PFSK-1 (cell line): ENCODE measurements around the gene CRTAC1.

Experiments
- FOXP2 ChIP-seq: optimal IDR thresholded peaks from 2 replicates; pipeline ENCODE3; 2011; ENCODE audit warnings: borderline replicate concordance, control low read depth, inconsistent platforms; ENCODE audit not compliant: insufficient read depth; ENCODE audit errors: extremely low read length, extremely low read depth
- POLR2AphosphoS5 ChIP-seq: IDR thresholded peaks from 2 replicates; pipeline ENCODE4 v1.6.1; 2012; ENCODE audit warnings: low read depth, mild to moderate bottlenecking, control low read depth, low read length, moderate library complexity
- REST ChIP-seq, 2 experiments: IDR thresholded peaks; 2 replicates each; pipeline versions ENCODE4 v1.6.1 to v1.8.0; 2011 to 2012; ENCODE audit warnings: low read depth in 2 of 2, low read length in 2 of 2, control low read depth in 1 of 2, inconsistent platforms in 1 of 2, mild to moderate bottlenecking in 1 of 2, moderate library complexity in 1 of 2; ENCODE audit not compliant: insufficient read depth in 1 of 2
- SIN3A ChIP-seq: IDR thresholded peaks from 2 replicates; pipeline ENCODE4 v1.6.1; 2012; ENCODE audit warnings: mild to moderate bottlenecking, low read length, moderate library complexity, borderline replicate concordance; ENCODE audit not compliant: insufficient read depth
- TAF1 ChIP-seq: IDR thresholded peaks from 2 replicates; pipeline ENCODE4 v1.6.1; 2012; ENCODE audit warnings: low read length, control low read depth, borderline replicate concordance; ENCODE audit not compliant: insufficient read depth

Gene CRTAC1

GRCh38 chr10:97866524-97867219 is 163.7 kb downstream of the CRTAC1 start:
- TF ChIP-seq TAF1 (no peak), REST (IDR thresholded peaks at IDR 0.05; ENCODE audit: insufficient read depth in 1 of 2, low read depth in 2 of 2, low read length in 2 of 2) (no peak), FOXP2 (no peak), SIN3A (no peak)

- no peak for TF ChIP-seq REST (IDR thresholded peaks at IDR 0.05; ENCODE audit: insufficient read depth in 1 of 2, low read depth in 2 of 2, low read length in 2 of 2)
Measured at GRCh38 chr10:97865488-97865887, 164.9 kb downstream of the CRTAC1 start.

GRCh38 chr10:97863808-97864207 is 166.6 kb downstream of the CRTAC1 start:
- TF ChIP-seq SIN3A (no peak), REST (IDR thresholded peaks at IDR 0.05; ENCODE audit: insufficient read depth in 1 of 2, low read depth in 2 of 2, low read length in 2 of 2) (no peak), TAF1 (no peak)

- TF ChIP-seq REST (IDR thresholded peaks at IDR 0.05; ENCODE audit: insufficient read depth in 1 of 2, low read depth in 2 of 2, low read length in 2 of 2) (no peak), FOXP2 (no peak), POLR2AphosphoS5 (no peak), SIN3A (no peak), TAF1 (no peak)
Measured at GRCh38 chr10:97861924-97862323, 168.5 kb downstream of the CRTAC1 start.

GRCh38 chr10:97861097-97861750 is 169.2 kb downstream of the CRTAC1 start:
- no peak for TF ChIP-seq REST (IDR thresholded peaks at IDR 0.05; ENCODE audit: insufficient read depth in 1 of 2, low read depth in 2 of 2, low read length in 2 of 2)
- no peak for TF ChIP-seq SIN3A
- no peak for TF ChIP-seq FOXP2
- no peak for TF ChIP-seq TAF1
- TF ChIP-seq POLR2AphosphoS5, result no peak
